GM23338 (cell line): ENCODE results near the gene CYTH1. TPM values are rescaled to one million over a fixed set of nuclear protein-coding genes. Genes with fewer than 3 reads are reported as not detected.

ENCODE experiments used
- ATAC-seq: fragments of 200-7000 bp; cut with Tn5 transposase; 3 replicates; pipeline ENCODE4 v1.9.1; 2020
- DNase-seq: peaks from one replicate; pipeline ENCODE4 v3.0.0-alpha.2; 2015; ENCODE audit warnings: low spot score
- H2AFZ ChIP-seq: fragments of 200-600 bp; sonication (generic); 2 replicates; pipeline ENCODE4 v1.8.0; 2016; ENCODE audit warnings: antibody characterized with exemption, mild to moderate bottlenecking, moderate library complexity
- H3F3A ChIP-seq: fragments of 200-600 bp; sonication (generic); replicated peaks from 2 replicates; pipeline ENCODE4 v1.8.0; 2017; ENCODE audit warnings: antibody characterized with exemption, mixed run types, low read depth
- H3K27ac ChIP-seq: fragments of 200-600 bp; sonication (generic); 2 replicates; pipeline ENCODE4 v1.6.1; 2016; ENCODE audit warnings: low read depth
- H3K27me3 ChIP-seq: fragments of 200-600 bp; sonication (generic); 2 replicates; pipeline ENCODE4 v1.8.0; 2016; ENCODE audit warnings: mild to moderate bottlenecking, mixed run types, moderate library complexity; ENCODE audit not compliant: insufficient read depth
- H3K36me3 ChIP-seq: fragments of 200-600 bp; sonication (generic); 2 replicates; pipeline ENCODE4 v1.8.0; 2016; ENCODE audit warnings: mild to moderate bottlenecking; ENCODE audit not compliant: insufficient read depth
- H3K4me1 ChIP-seq: fragments of 200-600 bp; sonication (generic); 2 replicates; pipeline ENCODE4 v1.8.0; 2016; ENCODE audit warnings: mild to moderate bottlenecking, moderate library complexity; ENCODE audit not compliant: insufficient read depth
- H3K4me2 ChIP-seq: fragments of 200-600 bp; sonication (generic); 2 replicates; pipeline ENCODE4 v1.7.1; 2017; ENCODE audit warnings: mixed run types
- H3K4me3 ChIP-seq: fragments of 200-600 bp; sonication (generic); 2 replicates; pipeline ENCODE4 v1.6.1; 2016; ENCODE audit warnings: mixed run types
- H3K79me2 ChIP-seq: fragments of 200-600 bp; sonication (generic); replicated peaks from 2 replicates; pipeline ENCODE4 v1.8.0; 2017; ENCODE audit warnings: mild to moderate bottlenecking; ENCODE audit not compliant: insufficient read depth
- H3K9me2 ChIP-seq: fragments of 200-600 bp; sonication (generic); 2 replicates; pipeline ENCODE4 v1.8.0; 2017; ENCODE audit not compliant: insufficient read depth
- H4K20me1 ChIP-seq: fragments of 200-600 bp; sonication (generic); replicated peaks from 2 replicates; pipeline ENCODE4 v1.8.0; 2017; ENCODE audit warnings: mild to moderate bottlenecking; ENCODE audit not compliant: insufficient read depth
- H3K27ac Mint-ChIP-seq: 2 replicates; pipeline ENCODE4 v1.8.0; 2020; ENCODE audit warnings: inconsistent platforms, mild to moderate bottlenecking, moderate library complexity, mixed read lengths
- H3K27me3 Mint-ChIP-seq: 3 replicates; pipeline ENCODE4 v1.8.0; 2022; ENCODE audit warnings: low read depth, mild to moderate bottlenecking, moderate library complexity, mixed read lengths, inconsistent platforms; ENCODE audit not compliant: insufficient read depth, poor library complexity
- H3K36me3 Mint-ChIP-seq: 3 replicates; pipeline ENCODE4 v1.8.0; 2021; ENCODE audit warnings: low read depth, mild to moderate bottlenecking, inconsistent platforms, moderate library complexity, mixed read lengths
- H3K4me1 Mint-ChIP-seq: 3 replicates; pipeline ENCODE4 v1.8.0; 2020; ENCODE audit warnings: mild to moderate bottlenecking, inconsistent platforms, mixed read lengths
- H3K4me3 Mint-ChIP-seq: 3 replicates; pipeline ENCODE4 v1.8.0; 2021; ENCODE audit warnings: moderate library complexity, mild to moderate bottlenecking, inconsistent platforms, mixed read lengths
- H3K9me3 Mint-ChIP-seq: 3 replicates; pipeline ENCODE4 v1.8.0; 2020; ENCODE audit warnings: moderate library complexity, mild to moderate bottlenecking, inconsistent platforms, mixed read lengths
- CTCF ChIP-seq, 2 experiments: fragments of 200-600 bp in 1 of 2; sonication (generic) in 1 of 2; conservative IDR thresholded peaks; 2 replicates each; pipeline versions ENCODE4 v1.5.1 to v1.6.1; 2016 to 2017; ENCODE audit warnings: antibody characterized with exemption in 2 of 2, low read depth in 2 of 2, mild to moderate bottlenecking in 2 of 2, moderate library complexity in 1 of 2
- NANOG ChIP-seq: IDR thresholded peaks from 2 replicates; pipeline ENCODE4 v1.6.1; 2016; ENCODE audit warnings: antibody characterized with exemption, borderline replicate concordance
- POLR2AphosphoS5 ChIP-seq: IDR thresholded peaks from 2 replicates; pipeline ENCODE4 v1.6.1; 2016; ENCODE audit warnings: antibody characterized with exemption, low read depth
- REST ChIP-seq: IDR thresholded peaks from one replicate; pipeline ENCODE4 v1.6.1; 2018; ENCODE audit warnings: antibody characterized with exemption; ENCODE audit not compliant: unreplicated experiment
- ZNF462 ChIP-seq: fragments of 250-450 bp; sonication (Bioruptor Pico); IDR thresholded peaks from 2 replicates; pipeline ENCODE4 v1.5.0; 2020; ENCODE audit warnings: mild to moderate bottlenecking, moderate library complexity
- polyA plus RNA-seq: library from polyadenylated mRNA; unstranded; fragments of >200 nt; fragmentation: Nextera tagmentation; extraction: Ambion mirVana; gene quantifications from 2 replicates; pipeline ENCODE4 v1.2.1, GENCODE V29; 2016
- total RNA-seq: library from RNA; depleted of rRNA; stranded (reverse); fragments of >200 nt; shearing (Covaris generic); gene quantifications from 2 replicates; pipeline ENCODE4 v1.2.3, GENCODE V29; 2014

CYTH1 gene
- total and polyA plus RNA-seq, 2 experiments from 2014 or later = 13.8 to 14.5 TPM

- no peak for TF ChIP-seq NANOG
- TF ChIP-seq CTCF (conservative IDR thresholded peaks at IDR 0.05; ENCODE audit: low read depth in 2 of 2) = peak in 1 of 2 experiments; percentile 2; a peak in 1 of 4 replicates
- Histone ChIP-seq H3K27me3 (no peaks in the 10 kb centered on the region), H3K27ac (peak overlapping the region; percentile 39; the same call in 1 of the 2 replicates), H3K4me3 (no peak overlapping the region), H3F3A (no peaks in the 10 kb centered on the region), H3K36me3 (peaks cover 12% of the 10 kb centered on the region; the same call in 1 of the 2 replicates), H3K4me1 (no peaks in the 10 kb centered on the region), H3K4me2 (no peak overlapping the region), H3K79me2 (no peaks in the 10 kb centered on the region), H4K20me1 (no peaks in the 10 kb centered on the region; the same call in 1 of the 2 replicates), H3K9me2 (no peaks in the 10 kb centered on the region), H2AFZ (no peak overlapping the region)
- H3K27me3 Mint-ChIP-seq = peaks cover 4% of the 10 kb centered on the region
- no peak for DNase-seq
- H3K9me3 Mint-ChIP-seq = no peaks in the 10 kb centered on the region
- H3K36me3 Mint-ChIP-seq = peaks cover 42% of the 10 kb centered on the region
- no peak overlapping the region for H3K4me3 Mint-ChIP-seq
- H3K4me1 Mint-ChIP-seq = peaks cover 7% of the 10 kb centered on the region; the same call in 2 of the 3 replicates
- ATAC-seq = no peak
- H3K27ac Mint-ChIP-seq = peak overlapping the region; percentile 78
These were observed 10.0 kb upstream of the CYTH1 start for GRCh38 chr17:78791840-78792709.

- DNase-seq = no peak
- peaks cover 6% of the 10 kb centered on the region for H3K27me3 Mint-ChIP-seq
- no peaks in the 10 kb centered on the region for H3K9me2 ChIP-seq
- H3K9me3 Mint-ChIP-seq = no peaks in the 10 kb centered on the region
- H3K79me2 ChIP-seq = no peaks in the 10 kb centered on the region
- no peaks in the 10 kb centered on the region for H3F3A ChIP-seq
- no peak overlapping the region for H3K4me3 Mint-ChIP-seq
- no peak for ATAC-seq
- H3K36me3 Mint-ChIP-seq = peaks cover 28% of the 10 kb centered on the region
- no peaks in the 10 kb centered on the region for H3K27me3 ChIP-seq
- no peak overlapping the region for H3K4me2 ChIP-seq
- H3K4me1 Mint-ChIP-seq = peaks cover 7% of the 10 kb centered on the region; the same call in 2 of the 3 replicates
- TF ChIP-seq REST (no peak), POLR2AphosphoS5 (no peak), NANOG (no peak), ZNF462 (CRISPR knock-in tag) (no peak)
- no peak overlapping the region for H3K4me3 ChIP-seq
- no peak overlapping the region for H3K27ac ChIP-seq
- no peak overlapping the region for H3K27ac Mint-ChIP-seq
- H3K4me1 ChIP-seq = peaks cover 4% of the 10 kb centered on the region; the same call in 1 of the 2 replicates
- H4K20me1 ChIP-seq = no peaks in the 10 kb centered on the region
- H2AFZ ChIP-seq = no peak overlapping the region
- peaks cover under 1% of the 10 kb centered on the region; the same call in 1 of the 2 replicates for H3K36me3 ChIP-seq
These were observed 8.5 kb upstream of the CYTH1 start for GRCh38 chr17:78790552-78790951.
